ENCODE results near the gene RPN2. TPM values are rescaled to one million over a fixed set of nuclear protein-coding genes. Genes with fewer than 3 reads are reported as not detected.

RPN2 gene
- total and polyA plus RNA-seq, 2 of the 13 experiments (the other 11 are each of a cell fraction or from before 2014, with no cell fraction given), result 587 to 1,818 TPM

DNA sequence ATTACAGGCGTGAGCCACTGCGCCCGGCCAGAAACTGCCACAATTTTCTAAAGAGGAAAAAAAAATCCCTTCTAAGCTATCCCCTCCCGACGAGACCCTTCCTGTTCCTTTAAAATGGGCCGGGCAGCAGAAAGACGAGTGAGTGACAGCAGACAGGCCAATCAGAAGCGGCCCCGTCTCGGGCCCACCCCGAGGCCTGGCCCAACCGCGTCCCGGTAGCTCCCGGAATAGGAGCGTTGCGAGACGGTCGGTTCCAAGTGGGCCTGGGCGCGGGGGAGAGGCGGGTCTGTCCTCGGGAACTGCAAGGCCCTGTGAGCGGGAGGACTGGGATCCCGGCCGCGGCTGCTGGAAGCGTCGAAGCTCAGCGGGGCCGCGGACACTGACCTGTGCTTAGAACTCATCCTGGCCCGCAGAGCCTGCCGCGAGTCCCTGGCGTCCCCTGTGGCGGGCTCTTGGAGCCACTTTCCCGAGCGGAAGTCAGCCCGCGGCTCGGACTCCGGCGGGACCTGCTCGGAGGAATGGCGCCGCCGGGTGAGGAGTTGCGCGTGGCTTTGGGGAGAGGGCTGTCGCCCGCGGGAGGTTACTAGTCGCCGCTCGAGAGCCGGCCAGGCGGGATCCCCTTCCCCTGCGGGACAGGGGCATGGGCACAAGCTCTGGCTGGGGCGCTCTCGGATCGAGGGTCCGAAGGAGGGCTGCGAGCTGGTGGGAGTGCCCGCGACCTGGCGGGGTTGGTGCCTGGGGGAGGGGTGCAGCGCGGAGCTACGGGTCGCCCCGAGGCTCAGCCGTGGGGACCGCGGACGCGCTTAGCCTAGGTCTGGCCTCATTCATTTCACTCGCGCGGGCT lies at the start of gene RPN2, which contains the start of gene MROH8 (continued):
- TF ChIP-seq, protein P1, sequence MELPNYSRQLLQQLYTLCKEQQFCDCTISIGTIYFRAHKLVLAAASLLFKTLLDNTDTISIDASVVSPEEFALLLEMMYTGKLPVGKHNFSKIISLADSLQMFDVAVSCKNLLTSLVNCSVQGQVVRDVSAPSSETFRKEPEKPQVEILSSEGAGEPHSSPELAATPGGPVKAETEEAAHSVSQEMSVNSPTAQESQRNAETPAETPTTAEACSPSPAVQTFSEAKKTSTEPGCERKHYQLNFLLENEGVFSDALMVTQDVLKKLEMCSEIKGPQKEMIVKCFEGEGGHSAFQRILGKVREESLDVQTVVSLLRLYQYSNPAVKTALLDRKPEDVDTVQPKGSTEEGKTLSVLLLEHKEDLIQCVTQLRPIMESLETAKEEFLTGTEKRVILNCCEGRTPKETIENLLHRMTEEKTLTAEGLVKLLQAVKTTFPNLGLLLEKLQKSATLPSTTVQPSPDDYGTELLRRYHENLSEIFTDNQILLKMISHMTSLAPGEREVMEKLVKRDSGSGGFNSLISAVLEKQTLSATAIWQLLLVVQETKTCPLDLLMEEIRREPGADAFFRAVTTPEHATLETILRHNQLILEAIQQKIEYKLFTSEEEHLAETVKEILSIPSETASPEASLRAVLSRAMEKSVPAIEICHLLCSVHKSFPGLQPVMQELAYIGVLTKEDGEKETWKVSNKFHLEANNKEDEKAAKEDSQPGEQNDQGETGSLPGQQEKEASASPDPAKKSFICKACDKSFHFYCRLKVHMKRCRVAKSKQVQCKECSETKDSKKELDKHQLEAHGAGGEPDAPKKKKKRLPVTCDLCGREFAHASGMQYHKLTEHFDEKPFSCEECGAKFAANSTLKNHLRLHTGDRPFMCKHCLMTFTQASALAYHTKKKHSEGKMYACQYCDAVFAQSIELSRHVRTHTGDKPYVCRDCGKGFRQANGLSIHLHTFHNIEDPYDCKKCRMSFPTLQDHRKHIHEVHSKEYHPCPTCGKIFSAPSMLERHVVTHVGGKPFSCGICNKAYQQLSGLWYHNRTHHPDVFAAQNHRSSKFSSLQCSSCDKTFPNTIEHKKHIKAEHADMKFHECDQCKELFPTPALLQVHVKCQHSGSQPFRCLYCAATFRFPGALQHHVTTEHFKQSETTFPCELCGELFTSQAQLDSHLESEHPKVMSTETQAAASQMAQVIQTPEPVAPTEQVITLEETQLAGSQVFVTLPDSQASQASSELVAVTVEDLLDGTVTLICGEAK (IDR thresholded peaks at IDR 0.05), result no peak
- TF ChIP-seq, protein P1 (CRISPR knock-in tag; IDR thresholded peaks at IDR 0.05), result peak; percentile 89
- TF ChIP-seq JUN (CRISPR knock-in tag; IDR thresholded peaks at IDR 0.05) (no peak), PCBP2 (optimal IDR thresholded peaks at IDR 0.05; ENCODE audit: low read depth, low read length, poor library complexity, severe bottlenecking) (no peak), USF2 (IDR thresholded peaks at IDR 0.05; ENCODE audit: low read depth, low read length) (no peak), USF2 (CRISPR knock-in tag; IDR thresholded peaks at IDR 0.05; ENCODE audit: borderline replicate concordance) (no peak; the same call in 1 of the 2 replicates), ZMYM2 (CRISPR knock-in tag; IDR thresholded peaks at IDR 0.05) (no peak), YEATS4 (CRISPR knock-in tag; IDR thresholded peaks at IDR 0.05; ENCODE audit: borderline replicate concordance) (peak; percentile 99), KMT2A (CRISPR knock-in tag; IDR thresholded peaks at IDR 0.05) (peak; percentile 91; the same call in 1 of the 2 replicates)
- TF ChIP-seq, protein P2, sequence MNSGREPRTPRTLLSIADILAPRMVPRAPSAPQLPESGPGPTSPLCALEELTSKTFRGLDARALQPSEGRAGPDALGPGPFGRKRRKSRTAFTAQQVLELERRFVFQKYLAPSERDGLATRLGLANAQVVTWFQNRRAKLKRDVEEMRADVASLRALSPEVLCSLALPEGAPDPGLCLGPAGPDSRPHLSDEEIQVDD (CRISPR knock-in tag; IDR thresholded peaks at IDR 0.05; ENCODE audit: borderline replicate concordance), result peak; percentile 67; the same call in 1 of the 2 replicates
- TF ChIP-seq, protein P3, sequence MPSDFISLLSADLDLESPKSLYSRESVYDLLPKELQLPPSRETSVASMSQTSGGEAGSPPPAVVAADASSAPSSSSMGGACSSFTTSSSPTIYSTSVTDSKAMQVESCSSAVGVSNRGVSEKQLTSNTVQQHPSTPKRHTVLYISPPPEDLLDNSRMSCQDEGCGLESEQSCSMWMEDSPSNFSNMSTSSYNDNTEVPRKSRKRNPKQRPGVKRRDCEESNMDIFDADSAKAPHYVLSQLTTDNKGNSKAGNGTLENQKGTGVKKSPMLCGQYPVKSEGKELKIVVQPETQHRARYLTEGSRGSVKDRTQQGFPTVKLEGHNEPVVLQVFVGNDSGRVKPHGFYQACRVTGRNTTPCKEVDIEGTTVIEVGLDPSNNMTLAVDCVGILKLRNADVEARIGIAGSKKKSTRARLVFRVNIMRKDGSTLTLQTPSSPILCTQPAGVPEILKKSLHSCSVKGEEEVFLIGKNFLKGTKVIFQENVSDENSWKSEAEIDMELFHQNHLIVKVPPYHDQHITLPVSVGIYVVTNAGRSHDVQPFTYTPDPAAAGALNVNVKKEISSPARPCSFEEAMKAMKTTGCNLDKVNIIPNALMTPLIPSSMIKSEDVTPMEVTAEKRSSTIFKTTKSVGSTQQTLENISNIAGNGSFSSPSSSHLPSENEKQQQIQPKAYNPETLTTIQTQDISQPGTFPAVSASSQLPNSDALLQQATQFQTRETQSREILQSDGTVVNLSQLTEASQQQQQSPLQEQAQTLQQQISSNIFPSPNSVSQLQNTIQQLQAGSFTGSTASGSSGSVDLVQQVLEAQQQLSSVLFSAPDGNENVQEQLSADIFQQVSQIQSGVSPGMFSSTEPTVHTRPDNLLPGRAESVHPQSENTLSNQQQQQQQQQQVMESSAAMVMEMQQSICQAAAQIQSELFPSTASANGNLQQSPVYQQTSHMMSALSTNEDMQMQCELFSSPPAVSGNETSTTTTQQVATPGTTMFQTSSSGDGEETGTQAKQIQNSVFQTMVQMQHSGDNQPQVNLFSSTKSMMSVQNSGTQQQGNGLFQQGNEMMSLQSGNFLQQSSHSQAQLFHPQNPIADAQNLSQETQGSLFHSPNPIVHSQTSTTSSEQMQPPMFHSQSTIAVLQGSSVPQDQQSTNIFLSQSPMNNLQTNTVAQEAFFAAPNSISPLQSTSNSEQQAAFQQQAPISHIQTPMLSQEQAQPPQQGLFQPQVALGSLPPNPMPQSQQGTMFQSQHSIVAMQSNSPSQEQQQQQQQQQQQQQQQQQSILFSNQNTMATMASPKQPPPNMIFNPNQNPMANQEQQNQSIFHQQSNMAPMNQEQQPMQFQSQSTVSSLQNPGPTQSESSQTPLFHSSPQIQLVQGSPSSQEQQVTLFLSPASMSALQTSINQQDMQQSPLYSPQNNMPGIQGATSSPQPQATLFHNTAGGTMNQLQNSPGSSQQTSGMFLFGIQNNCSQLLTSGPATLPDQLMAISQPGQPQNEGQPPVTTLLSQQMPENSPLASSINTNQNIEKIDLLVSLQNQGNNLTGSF (CRISPR knock-in tag; IDR thresholded peaks at IDR 0.05), result peak; percentile 60; the same call in 1 of the 2 replicates

All from HepG2 (cell line).